H9 (cell line): ENCODE data around the gene ABCC2. TPM values are rescaled to one million over a fixed set of nuclear protein-coding genes. Genes with fewer than 3 reads are reported as not detected.

ENCODE experiments used
- DNase-seq: peaks from one replicate; pipeline ENCODE4 v3.0.0-alpha.2; 2017
- H2AFZ ChIP-seq: one replicate; pipeline ENCODE4 v1.6.1; 2013; ENCODE audit warnings: mild to moderate bottlenecking, low read length, control low read depth, moderate library complexity
- H2AK5ac ChIP-seq: 2 replicates; pipeline ENCODE4 v1.6.1; 2013; ENCODE audit warnings: low read length, control low read depth, mixed read lengths; ENCODE audit not compliant: insufficient read length
- H2BK120ac ChIP-seq: one replicate; pipeline ENCODE4 v1.6.1; 2013; ENCODE audit warnings: low read depth, mild to moderate bottlenecking, low read length, control low read depth, inconsistent platforms; ENCODE audit not compliant: poor library complexity, severe bottlenecking
- H2BK12ac ChIP-seq: 2 replicates; pipeline ENCODE4 v1.6.1; 2013; ENCODE audit warnings: low read length, control low read depth, mixed read lengths, low read depth; ENCODE audit not compliant: insufficient read length
- H2BK15ac ChIP-seq: 2 replicates; pipeline ENCODE4 v1.6.1; 2013; ENCODE audit warnings: low read depth, low read length, control low read depth
- H2BK20ac ChIP-seq: one replicate; pipeline ENCODE4 v1.6.1; 2013; ENCODE audit warnings: low read depth, mild to moderate bottlenecking, low read length, control low read depth, inconsistent platforms; ENCODE audit not compliant: poor library complexity, severe bottlenecking
- H2BK5ac ChIP-seq: 2 replicates; pipeline ENCODE4 v1.6.1; 2013; ENCODE audit warnings: low read length, control low read depth, mixed read lengths; ENCODE audit not compliant: insufficient read length
- H3K14ac ChIP-seq: 2 replicates; pipeline ENCODE4 v1.6.1; 2013; ENCODE audit warnings: low read length, control low read depth; ENCODE audit not compliant: insufficient read depth
- H3K18ac ChIP-seq: 2 replicates; pipeline ENCODE4 v1.6.1; 2013; ENCODE audit warnings: low read depth, mild to moderate bottlenecking, mixed read lengths, low read length, control low read depth; ENCODE audit not compliant: insufficient read length
- H3K23ac ChIP-seq: 2 replicates; pipeline ENCODE4 v1.6.1; 2013; ENCODE audit warnings: low read length, control low read depth, mixed read lengths, low read depth; ENCODE audit not compliant: insufficient read length
- H3K23me2 ChIP-seq: 2 replicates; pipeline ENCODE4 v1.6.1; 2013; ENCODE audit warnings: low read depth, mild to moderate bottlenecking, mixed read lengths, low read length, control low read depth; ENCODE audit not compliant: insufficient read length, poor library complexity, severe bottlenecking
- H3K27ac ChIP-seq: 2 replicates; pipeline ENCODE4 v1.5.1; 2013; ENCODE audit warnings: low read length, control low read depth, mixed read lengths, low read depth; ENCODE audit not compliant: insufficient read length
- H3K27me3 ChIP-seq: 2 replicates; pipeline ENCODE4 v1.6.1; 2013; ENCODE audit warnings: low read length, control low read depth, inconsistent platforms; ENCODE audit not compliant: insufficient read depth
- H3K4ac ChIP-seq: 2 replicates; pipeline ENCODE4 v1.6.1; 2013; ENCODE audit warnings: low read depth, mild to moderate bottlenecking, control low read depth, inconsistent platforms, low read length, moderate library complexity
- H3K4me1 ChIP-seq: 2 replicates; pipeline ENCODE4 v1.6.1; 2013; ENCODE audit warnings: low read length, control low read depth, inconsistent platforms; ENCODE audit not compliant: insufficient read depth
- H3K4me2 ChIP-seq: 2 replicates; pipeline ENCODE4 v1.6.1; 2013; ENCODE audit warnings: low read length, control low read depth, mixed read lengths; ENCODE audit not compliant: insufficient read length, insufficient read depth
- H3K56ac ChIP-seq: 2 replicates; pipeline ENCODE4 v1.6.1; 2013; ENCODE audit warnings: low read depth, mild to moderate bottlenecking, mixed read lengths, low read length, control low read depth; ENCODE audit not compliant: insufficient read length
- H3K79me1 ChIP-seq: 2 replicates; pipeline ENCODE4 v1.6.1; 2013; ENCODE audit warnings: low read depth, mild to moderate bottlenecking, moderate library complexity, low read length, control low read depth, inconsistent platforms; ENCODE audit not compliant: insufficient read depth, poor library complexity, severe bottlenecking
- H3K79me2 ChIP-seq: 2 replicates; pipeline ENCODE4 v1.6.1; 2013; ENCODE audit warnings: low read length, control low read depth, inconsistent platforms; ENCODE audit not compliant: insufficient read depth
- H3K9ac ChIP-seq: 2 replicates; pipeline ENCODE4 v1.6.1; 2013; ENCODE audit warnings: low read length, control low read depth, mixed read lengths; ENCODE audit not compliant: insufficient read length; ENCODE audit errors: extremely low read depth
- H3K9me3 ChIP-seq: one replicate; pipeline ENCODE4 v1.6.1; 2013; ENCODE audit warnings: low read depth, low read length, inconsistent platforms; ENCODE audit not compliant: control insufficient read depth
- H3T11ph ChIP-seq: one replicate; pipeline ENCODE4 v1.6.1; 2013; ENCODE audit warnings: mild to moderate bottlenecking, low read length, control low read depth, inconsistent platforms
- H4K20me1 ChIP-seq: one replicate; pipeline ENCODE4 v1.6.1; 2013; ENCODE audit not compliant: control insufficient read depth, insufficient read length, insufficient read depth
- H4K5ac ChIP-seq: 2 replicates; pipeline ENCODE4 v1.6.1; 2013; ENCODE audit warnings: low read depth, mild to moderate bottlenecking, mixed read lengths, low read length, control low read depth; ENCODE audit not compliant: insufficient read length
- H4K8ac ChIP-seq: replicated peaks from 2 replicates; pipeline ENCODE4 v1.6.1; 2013; ENCODE audit warnings: low read length, control low read depth, mixed read lengths, low read depth; ENCODE audit not compliant: insufficient read length
- H4K91ac ChIP-seq: 2 replicates; pipeline ENCODE4 v1.6.1; 2013; ENCODE audit warnings: low read depth, mild to moderate bottlenecking, moderate library complexity, mixed read lengths, low read length, control low read depth; ENCODE audit not compliant: insufficient read length
- H3K27ac Mint-ChIP-seq, 3 experiments: 2 replicates in 2 of 3; 3 replicates in 1 of 3; pipeline ENCODE4 v1.8.0; 2020 to 2021; ENCODE audit warnings: mixed read lengths in 3 of 3, mild to moderate bottlenecking in 1 of 3, moderate library complexity in 1 of 3
- H3K27me3 Mint-ChIP-seq: 2 replicates; pipeline ENCODE4 v1.8.0; 2021; ENCODE audit warnings: low read depth, mild to moderate bottlenecking, moderate library complexity, mixed read lengths
- H3K36me3 Mint-ChIP-seq, 3 experiments: 2 replicates in 2 of 3; 3 replicates in 1 of 3; pipeline ENCODE4 v1.8.0; 2020 to 2021; ENCODE audit warnings: low read depth in 3 of 3, mixed read lengths in 3 of 3; ENCODE audit not compliant: insufficient read depth in 1 of 3
- H3K4me1 Mint-ChIP-seq, 2 experiments: 2 replicates each; pipeline ENCODE4 v1.8.0; 2020; ENCODE audit warnings: mixed read lengths in 2 of 2
- H3K4me3 Mint-ChIP-seq, 2 experiments: 2 replicates in 1 of 2; 3 replicates in 1 of 2; pipeline ENCODE4 v1.8.0; 2020 to 2021; ENCODE audit warnings: mild to moderate bottlenecking in 2 of 2, mixed read lengths in 2 of 2, moderate library complexity in 1 of 2
- H3K9me3 Mint-ChIP-seq, 2 experiments: 2 replicates in 1 of 2; 3 replicates in 1 of 2; pipeline ENCODE4 v1.8.0; 2020; ENCODE audit warnings: mild to moderate bottlenecking in 2 of 2, mixed read lengths in 2 of 2, moderate library complexity in 1 of 2
- WGBS: extraction: QIAGEN DNeasy Blood & Tissue Kit; methylation state at CpG from one replicate; pipeline ENCODE4 v1.1.7; 2013; ENCODE audit warnings: missing lambda C conversion rate, low lambda C conversion rate, mixed read lengths; ENCODE audit not compliant: insufficient read length; ENCODE audit errors: extremely low coverage; 5-methylcytosine and 5-hydroxymethylcytosine counted together
- total RNA-seq: library from RNA; stranded (reverse); gene quantifications from 2 replicates; pipeline ENCODE4 v1.2.1, GENCODE V29; 2021
- TF ChIP-seq, protein P1 (sequence below): fragments of 200-600 bp; sonication (generic); conservative IDR thresholded peaks from 3 replicates; pipeline ENCODE4 v1.8.0; 2021; ENCODE audit warnings: antibody characterized with exemption, mild to moderate bottlenecking

The ABCC2 gene
- total RNA-seq, 1 experiment from 2014 or later = 0.68 TPM

DNA sequence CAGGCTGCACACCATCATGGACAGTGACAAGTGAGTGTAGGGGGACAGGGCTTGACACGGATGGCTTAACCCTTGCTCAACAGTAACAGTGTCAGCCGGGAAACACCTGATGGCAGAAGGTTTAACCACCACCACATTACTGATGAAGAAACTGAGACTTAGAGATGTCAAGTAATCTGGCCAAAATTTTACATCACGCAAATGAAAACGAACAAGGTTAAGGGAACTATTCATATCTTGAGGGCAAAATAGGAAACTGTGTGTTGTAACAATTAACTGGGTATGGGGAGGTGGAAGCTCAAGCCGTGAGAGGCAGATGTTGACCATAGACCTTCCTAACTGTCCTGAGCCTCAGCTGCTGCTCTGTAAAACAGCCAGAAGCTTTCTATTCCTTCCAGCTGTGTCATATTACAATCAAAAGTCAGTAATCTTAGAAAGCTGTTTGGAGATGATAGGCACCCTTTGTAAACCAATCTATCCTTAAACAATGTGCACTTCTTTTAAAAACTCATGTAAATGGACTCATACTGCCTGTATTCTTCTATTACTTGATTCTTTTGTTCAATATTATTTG is 68.4 kb downstream of the ABCC2 start:
- TF ChIP-seq, protein P1, sequence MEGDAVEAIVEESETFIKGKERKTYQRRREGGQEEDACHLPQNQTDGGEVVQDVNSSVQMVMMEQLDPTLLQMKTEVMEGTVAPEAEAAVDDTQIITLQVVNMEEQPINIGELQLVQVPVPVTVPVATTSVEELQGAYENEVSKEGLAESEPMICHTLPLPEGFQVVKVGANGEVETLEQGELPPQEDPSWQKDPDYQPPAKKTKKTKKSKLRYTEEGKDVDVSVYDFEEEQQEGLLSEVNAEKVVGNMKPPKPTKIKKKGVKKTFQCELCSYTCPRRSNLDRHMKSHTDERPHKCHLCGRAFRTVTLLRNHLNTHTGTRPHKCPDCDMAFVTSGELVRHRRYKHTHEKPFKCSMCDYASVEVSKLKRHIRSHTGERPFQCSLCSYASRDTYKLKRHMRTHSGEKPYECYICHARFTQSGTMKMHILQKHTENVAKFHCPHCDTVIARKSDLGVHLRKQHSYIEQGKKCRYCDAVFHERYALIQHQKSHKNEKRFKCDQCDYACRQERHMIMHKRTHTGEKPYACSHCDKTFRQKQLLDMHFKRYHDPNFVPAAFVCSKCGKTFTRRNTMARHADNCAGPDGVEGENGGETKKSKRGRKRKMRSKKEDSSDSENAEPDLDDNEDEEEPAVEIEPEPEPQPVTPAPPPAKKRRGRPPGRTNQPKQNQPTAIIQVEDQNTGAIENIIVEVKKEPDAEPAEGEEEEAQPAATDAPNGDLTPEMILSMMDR = no peak

More for the DNA sequence above, 68.4 kb downstream of the ABCC2 start:
- Histone ChIP-seq H3K27ac (peak overlapping the region; percentile 1), H4K20me1 (no peaks in the 10 kb centered on the region), H2BK12ac (no peak overlapping the region), H4K8ac (no peak overlapping the region), H3K14ac (peak overlapping the region; percentile 90), H3K9ac (no peak overlapping the region), H3K23me2 (no peaks in the 10 kb centered on the region), H3K9me3 (no peaks in the 10 kb centered on the region), H3T11ph (peak overlapping the region; percentile 67), H2AFZ (no peak overlapping the region), H3K4ac (no peak overlapping the region; the same call in 1 of the 2 replicates), H3K4me2 (no peak overlapping the region), H2BK15ac (no peak overlapping the region), H3K4me1 (peaks cover 13% of the 10 kb centered on the region), H2BK20ac (no peak overlapping the region), H2BK5ac (no peak overlapping the region), H3K79me1 (no peaks in the 10 kb centered on the region), H3K56ac (no peak overlapping the region), H3K18ac (peak overlapping the region; percentile 84), H3K23ac (no peak overlapping the region), H3K79me2 (no peaks in the 10 kb centered on the region), H2BK120ac (peak overlapping the region; percentile 92), H2AK5ac (peak overlapping the region; percentile 1), H4K91ac (peak overlapping the region; percentile 5), H3K27me3 (no peaks in the 10 kb centered on the region; the same call in 1 of the 2 replicates), H4K5ac (peak overlapping the region; percentile 2)
- DNase-seq = no peak
- Mint-ChIP-seq H3K9me3 (no peaks in the 10 kb centered on the region), H3K27me3 (peaks cover 5% of the 10 kb centered on the region; the same call in 1 of the 2 replicates), H3K4me1 (peaks cover 53 to 56% of the 10 kb centered on the region in 2 experiments), H3K4me3 (peak overlapping the region in 1 of 2 experiments; percentile 9; a peak in 1 of 5 replicates), H3K27ac (peak overlapping the region; percentile 97), H3K36me3 (no peaks in the 10 kb centered on the region)
- no CpG with 5 or more reads among the region's 5 CpGs for WGBS
